Islet precursor cell (in vitro differentiated cells): Measurements from ENCODE around the gene EMILIN3.

Experiments
- DNase-seq: peaks from one replicate; pipeline ENCODE4 v3.0.0-alpha.2; 2018

Gene EMILIN3

DNA sequence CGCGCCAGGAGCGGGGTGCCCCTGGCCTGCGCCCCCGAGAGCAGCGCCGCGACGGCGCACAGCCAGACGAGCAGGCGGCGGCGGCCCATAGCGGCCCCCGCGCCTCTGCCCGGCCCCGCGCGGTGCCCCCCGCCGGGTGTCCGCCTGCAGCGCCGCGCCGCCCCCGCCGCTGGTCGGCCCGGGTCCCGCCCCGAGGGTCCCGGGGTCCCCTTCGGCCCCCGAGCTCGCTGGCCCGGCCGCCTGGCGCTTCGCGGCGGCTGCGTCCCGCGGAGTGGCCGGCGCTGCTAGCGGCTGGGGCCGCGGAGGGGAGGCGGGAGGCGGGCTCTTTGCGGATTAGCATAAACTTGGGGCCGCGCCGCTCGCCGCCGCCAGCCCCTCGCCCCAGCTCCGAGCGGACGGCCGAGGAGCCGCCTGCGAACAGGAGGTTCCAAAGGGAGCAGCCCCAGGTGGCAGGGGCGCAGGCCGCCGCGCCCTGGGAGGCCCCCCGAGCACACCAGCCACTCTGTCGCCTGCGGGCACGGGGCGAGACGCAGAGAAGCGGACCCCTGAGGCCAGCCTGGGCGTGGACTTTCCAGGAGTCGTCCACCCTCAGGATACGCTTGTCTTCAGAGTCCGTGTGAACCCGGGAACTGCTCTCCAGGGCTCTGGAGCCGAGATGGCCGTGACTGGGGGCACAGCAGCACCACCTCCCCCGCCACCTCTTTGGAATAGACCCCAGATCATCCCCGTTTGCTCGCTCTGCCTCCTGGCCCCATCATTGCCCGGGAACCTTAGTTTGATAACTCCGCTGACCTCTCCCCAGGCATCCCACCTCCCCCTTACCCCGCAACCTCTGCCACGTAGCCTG is at the start of gene EMILIN3:
Gene EMILIN3, minus strand, starts transcription at position 273 of the 847 bp plus-strand sequence. Its CDS starts 184 bp downstream, at position 89.
- no peak for DNase-seq

- peak; percentile 21 for DNase-seq
Measured at GRCh38 chr20:41415191-41415590, 48.6 kb upstream of the EMILIN3 start.

- peak; percentile 52 for DNase-seq
Measured at GRCh38 chr20:41413169-41413568, 46.6 kb upstream of the EMILIN3 start.

GRCh38 chr20:41412324-41413120 is 45.9 kb upstream of the EMILIN3 start:
- DNase-seq: peak; percentile 61

DNA sequence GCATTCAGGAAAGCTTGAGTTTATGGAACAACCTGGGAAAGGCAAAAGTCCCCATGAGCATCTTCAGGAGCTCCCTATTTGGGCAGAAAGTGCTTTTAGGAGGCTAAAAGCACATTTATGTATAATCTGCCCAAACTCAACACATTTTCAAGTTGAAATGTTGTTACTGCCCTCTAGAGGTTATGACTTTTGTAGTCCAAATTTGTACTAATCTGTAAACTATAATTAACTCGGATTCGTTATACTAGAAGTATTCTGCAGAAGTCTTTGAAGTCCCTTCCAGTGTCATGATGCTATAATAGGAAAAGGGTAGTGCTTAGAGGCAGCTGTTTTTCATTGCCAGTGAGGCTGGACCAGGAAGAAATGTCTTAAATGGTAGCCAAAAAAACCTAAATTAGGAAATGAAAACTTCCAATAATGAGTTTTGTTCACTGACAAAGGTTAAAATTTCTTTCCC is 44.8 kb upstream of the EMILIN3 start:
- DNase-seq: no peak

GRCh38 chr20:41408986-41409385 is 42.4 kb upstream of the EMILIN3 start:
- DNase-seq: no peak

DNA sequence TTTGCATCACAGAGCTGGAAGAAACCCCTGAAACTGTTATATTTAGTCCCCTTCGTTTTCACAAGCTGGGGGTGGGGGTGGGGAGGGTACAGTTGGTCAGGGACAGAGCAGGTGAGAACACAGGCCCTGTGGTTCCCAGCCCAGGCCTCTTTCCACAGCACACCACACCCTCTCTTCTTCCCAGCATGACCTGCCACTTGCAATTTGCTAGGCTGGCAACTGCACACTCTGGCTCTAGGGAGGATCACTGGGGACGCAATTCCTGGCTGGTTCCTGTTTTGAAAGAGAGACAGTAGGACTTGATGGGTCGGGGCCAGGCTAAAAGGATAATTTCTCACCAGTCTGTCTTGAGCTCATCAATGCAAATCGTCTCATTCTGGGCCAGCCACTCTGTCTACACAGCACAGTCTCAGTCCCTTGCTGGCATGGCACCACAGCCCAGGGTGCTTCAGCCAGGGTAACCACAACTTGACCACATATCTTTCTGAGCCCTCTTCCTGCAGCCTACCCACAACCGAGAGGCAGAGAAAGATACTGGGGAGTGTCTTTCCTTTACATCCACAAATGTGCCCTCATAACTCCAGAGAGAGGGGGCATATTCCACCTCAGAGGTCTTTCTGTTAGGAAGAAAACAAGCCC is 41.7 kb upstream of the EMILIN3 start:
- DNase-seq: no peak

GRCh38 chr20:41407607-41408006 is 41.0 kb upstream of the EMILIN3 start:
- DNase-seq: no peak

DNA sequence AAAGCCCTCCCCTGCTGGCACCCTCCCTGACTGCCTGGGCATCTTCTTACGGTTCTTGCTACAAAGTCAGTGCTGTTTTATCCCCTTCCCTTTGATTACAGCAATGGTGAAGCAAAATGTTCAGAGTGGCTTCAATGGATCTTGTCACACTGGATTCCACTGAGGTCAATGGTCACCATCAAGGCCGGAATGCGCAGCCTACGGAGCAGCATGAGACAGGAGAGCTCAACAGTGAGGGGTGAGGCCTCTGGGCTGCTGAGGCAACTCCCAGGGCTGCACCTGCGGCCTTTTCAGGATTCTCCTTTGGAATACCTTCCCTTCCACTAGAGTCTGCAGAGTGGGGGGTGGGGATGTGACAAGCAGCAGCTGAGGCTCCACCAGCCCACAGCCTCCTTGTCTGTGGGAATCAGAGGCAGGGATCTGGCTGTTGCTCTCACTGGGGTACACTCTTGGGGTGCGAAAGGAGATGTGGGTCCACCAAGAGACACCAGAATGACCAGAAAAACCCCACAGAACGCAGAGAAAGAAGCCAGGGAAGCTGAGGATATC is 40.4 kb upstream of the EMILIN3 start:
- DNase-seq: no peak

GRCh38 chr20:41406353-41406752 is 39.7 kb upstream of the EMILIN3 start:
- DNase-seq: no peak

DNA sequence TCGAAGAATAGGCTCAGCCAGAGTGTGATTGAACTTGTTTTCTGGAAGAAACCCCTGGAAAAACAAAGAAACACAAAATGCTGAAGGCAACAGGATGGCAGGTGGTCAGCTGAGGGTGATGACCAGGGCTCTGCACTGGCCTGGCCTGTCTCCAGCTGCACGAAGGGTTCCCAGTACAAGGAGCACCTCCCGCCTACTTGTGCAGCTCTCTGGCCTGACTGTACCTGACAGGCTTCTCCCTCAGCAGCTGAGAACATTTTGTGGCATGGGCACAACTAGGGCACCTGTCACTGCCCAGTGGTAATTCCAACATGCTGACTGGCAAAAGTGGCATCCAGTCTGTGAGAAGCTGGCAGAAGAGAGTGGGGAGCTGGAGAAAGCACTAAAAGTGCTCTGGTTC is 38.8 kb upstream of the EMILIN3 start:
- no peak for DNase-seq

DNA sequence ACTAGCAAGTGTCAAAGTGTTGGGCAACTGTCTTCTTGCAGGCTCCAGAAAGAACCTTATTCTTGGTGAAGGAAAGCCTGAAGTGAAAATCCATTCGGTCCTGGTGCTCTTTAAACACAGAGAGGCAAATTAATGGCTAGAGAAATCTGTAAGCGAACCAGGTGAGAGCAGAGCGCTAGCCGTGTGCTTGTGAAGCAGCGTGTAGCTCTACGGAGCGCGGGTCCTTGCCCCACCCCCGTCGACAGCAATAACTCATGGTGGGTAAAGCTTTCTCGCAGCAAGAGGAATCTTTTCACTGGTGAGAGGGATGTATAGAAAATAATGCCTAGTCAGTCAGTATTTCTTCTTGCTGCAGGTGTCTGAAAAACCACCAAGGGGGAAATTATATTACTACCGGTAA is 37.0 kb upstream of the EMILIN3 start:
- no peak for DNase-seq

- no peak for DNase-seq
Measured at GRCh38 chr20:41398408-41398807, 31.8 kb upstream of the EMILIN3 start.

- peak; percentile 87 for DNase-seq
Measured at GRCh38 chr20:41395667-41396664, 29.3 kb upstream of the EMILIN3 start.

GRCh38 chr20:41394931-41395666 is 28.5 kb upstream of the EMILIN3 start:
- DNase-seq: no peak

GRCh38 chr20:41394081-41394480 is 27.5 kb upstream of the EMILIN3 start:
- DNase-seq: no peak

- DNase-seq: no peak
Measured at GRCh38 chr20:41393705-41394066, 27.1 kb upstream of the EMILIN3 start.

- DNase-seq: peak; percentile 98
Measured at GRCh38 chr20:41392871-41393704, 26.5 kb upstream of the EMILIN3 start.

- no peak for DNase-seq
Measured at GRCh38 chr20:41392295-41392694, 25.7 kb upstream of the EMILIN3 start.

DNA sequence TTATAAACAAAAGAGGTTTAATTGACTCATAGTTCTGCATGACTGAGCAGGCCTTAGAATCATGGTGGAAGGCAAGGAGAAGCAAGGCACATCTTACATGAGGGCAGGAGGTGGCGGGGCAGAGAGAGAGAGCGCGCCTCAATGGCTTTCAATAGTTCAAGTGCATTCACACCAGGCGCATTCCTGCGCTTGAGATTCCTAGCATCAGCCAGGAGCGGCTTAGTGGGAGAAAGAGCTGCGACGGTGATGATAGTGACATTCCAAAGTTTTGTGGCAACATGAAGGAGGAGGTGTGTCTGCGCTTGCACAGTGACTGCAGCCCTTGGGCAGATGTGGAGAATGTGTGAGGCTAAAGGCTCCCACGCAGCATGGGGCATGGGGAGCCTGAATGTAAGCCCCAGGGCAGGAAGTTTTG is 25.0 kb upstream of the EMILIN3 start:
- DNase-seq: peak; percentile 98
